Kidney (tissue), 14 donors: Measurements from ENCODE around the gene KRT79. TPM values are rescaled to one million over a fixed set of nuclear protein-coding genes. Genes with fewer than 3 reads are reported as not detected.

Experiments used
- DNase-seq, 5 donors: peaks; one replicate each; pipeline ENCODE4 v3.0.0-alpha.2; 2013 to 2020
- FAIRE-seq: peaks from 2 replicates; lab custom pipeline; 2012; peaks lifted over from hg19 to GRCh38; lab: Jason Lieb, UNC
- H3K27ac ChIP-seq, 2 donors: one replicate each; pipeline ENCODE4 v1.7.0; 2013; ENCODE audit warnings: low read depth in 2 of 2, low read length in 2 of 2, inconsistent platforms in 1 of 2
- H3K27me3 ChIP-seq: one replicate; pipeline ENCODE4 v1.7.1; 2013; ENCODE audit warnings: low read length, inconsistent platforms; ENCODE audit not compliant: control insufficient read depth, insufficient read depth
- H3K36me3 ChIP-seq, 3 donors: one replicate each; pipeline versions ENCODE4 v1.7.0 to v1.7.1; 2013; ENCODE audit warnings: low read length in 3 of 3, control low read depth in 1 of 3, inconsistent platforms in 1 of 3; ENCODE audit not compliant: insufficient read depth in 3 of 3, control insufficient read depth in 2 of 3
- H3K4me1 ChIP-seq, 3 donors: one replicate each; pipeline versions ENCODE4 v1.7.0 to v1.7.1; 2013; ENCODE audit warnings: low read length in 3 of 3, inconsistent platforms in 1 of 3, low read depth in 1 of 3; ENCODE audit not compliant: control insufficient read depth in 2 of 3, insufficient read depth in 2 of 3
- H3K4me3 ChIP-seq, 3 donors: one replicate each; pipeline versions ENCODE4 v1.7.0 to v1.8.1; 2013; ENCODE audit warnings: low read length in 3 of 3, control low read depth in 1 of 3, inconsistent platforms in 1 of 3
- H3K9ac ChIP-seq, 3 donors: one replicate each; pipeline versions ENCODE4 v1.7.0 to v1.7.1; 2013; ENCODE audit warnings: low read length in 3 of 3, control low read depth in 1 of 3, inconsistent platforms in 1 of 3
- H3K9me3 ChIP-seq, 3 donors: one replicate each; pipeline versions ENCODE4 v1.7.0 to v1.7.1; 2013; ENCODE audit warnings: low read length in 3 of 3, control low read depth in 1 of 3, inconsistent platforms in 1 of 3; ENCODE audit not compliant: control insufficient read depth in 2 of 3, insufficient read depth in 1 of 3
- intact Hi-C: fragments of 100-400 bp; cut with DNase I; formaldehyde crosslinking; loops from one replicate; pipeline ENCODE4 v1.11.1; 2022
- polyA plus RNA-seq: library from polyadenylated mRNA; stranded (reverse); fragments of 350-450 nt; fragmentation: Illumina TruSeq; extraction: RNeasy Lipid Tissue Mini Kit (QIAGEN cat#74804); gene quantifications from one replicate; pipeline ENCODE4 v1.2.3, GENCODE V29; 2014; ENCODE audit warnings: low read depth, low replicate concordance; ENCODE audit not compliant: insufficient read depth
- total RNA-seq: library from RNA; stranded (reverse); fragmentation: NEBNext Ultra II Directional; extraction: Animal tissue kit (Norgen Biotek cat#: 25700); gene quantifications from one replicate; pipeline ENCODE4 v1.2.1, GENCODE V29; 2021
- TF ChIP-seq, protein P1 (sequence below): IDR thresholded peaks from 3 replicates; pipeline ENCODE4 v1.5.1; 2012; ENCODE audit warnings: mild to moderate bottlenecking, moderate library complexity, borderline replicate concordance; ENCODE audit not compliant: insufficient read depth; ENCODE audit errors: extremely low read depth
- donor health status: control.
- donor health status: control.
- donor health status: control.
- donor health status: control.
- donor health status: control.
- donor health status: DM: yes; HTN: yes; CAD: no.
- donor health status: Normal renal cell carcinoma (clear cell type).

The KRT79 gene
- total and polyA plus RNA-seq, 2 donors from 2014 or later, result not detected

- FAIRE-seq (no peak), DNase-seq (no peak)
- H3K27me3 ChIP-seq, result peaks cover 2% of the 10 kb centered on the region
These were observed 54.2 kb downstream of the KRT79 start for GRCh38 chr12:52779914-52780313.

DNA sequence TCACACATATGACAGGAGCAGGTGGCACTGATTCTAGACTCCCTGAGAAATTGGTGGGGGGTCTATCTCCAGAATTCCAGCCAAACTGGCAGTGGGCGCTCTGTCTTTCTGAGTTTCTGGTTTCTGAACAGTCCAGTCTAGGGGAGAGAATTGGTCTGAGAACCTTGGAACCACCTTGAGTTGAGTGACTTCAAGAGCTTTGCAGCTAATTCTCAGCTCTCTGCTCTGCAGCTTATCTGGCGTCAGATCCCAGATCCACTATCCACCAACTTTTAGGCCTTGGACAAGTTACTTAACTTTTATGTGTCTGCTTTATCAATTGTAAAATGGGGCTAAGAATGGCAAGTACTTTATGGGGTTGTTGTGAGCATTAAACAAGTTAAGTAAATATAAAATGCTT is 55.3 kb downstream of the KRT79 start:
- TF ChIP-seq, protein P1, sequence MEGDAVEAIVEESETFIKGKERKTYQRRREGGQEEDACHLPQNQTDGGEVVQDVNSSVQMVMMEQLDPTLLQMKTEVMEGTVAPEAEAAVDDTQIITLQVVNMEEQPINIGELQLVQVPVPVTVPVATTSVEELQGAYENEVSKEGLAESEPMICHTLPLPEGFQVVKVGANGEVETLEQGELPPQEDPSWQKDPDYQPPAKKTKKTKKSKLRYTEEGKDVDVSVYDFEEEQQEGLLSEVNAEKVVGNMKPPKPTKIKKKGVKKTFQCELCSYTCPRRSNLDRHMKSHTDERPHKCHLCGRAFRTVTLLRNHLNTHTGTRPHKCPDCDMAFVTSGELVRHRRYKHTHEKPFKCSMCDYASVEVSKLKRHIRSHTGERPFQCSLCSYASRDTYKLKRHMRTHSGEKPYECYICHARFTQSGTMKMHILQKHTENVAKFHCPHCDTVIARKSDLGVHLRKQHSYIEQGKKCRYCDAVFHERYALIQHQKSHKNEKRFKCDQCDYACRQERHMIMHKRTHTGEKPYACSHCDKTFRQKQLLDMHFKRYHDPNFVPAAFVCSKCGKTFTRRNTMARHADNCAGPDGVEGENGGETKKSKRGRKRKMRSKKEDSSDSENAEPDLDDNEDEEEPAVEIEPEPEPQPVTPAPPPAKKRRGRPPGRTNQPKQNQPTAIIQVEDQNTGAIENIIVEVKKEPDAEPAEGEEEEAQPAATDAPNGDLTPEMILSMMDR, result no peak
- no peaks in the 10 kb centered on the region for H3K4me1 ChIP-seq
- H3K4me3 ChIP-seq, result no peak overlapping the region
- no peak overlapping the region for H3K9ac ChIP-seq
- intact Hi-C loops, result no loop called here
- H3K36me3 ChIP-seq, result no peaks in the 10 kb centered on the region
- H3K27me3 ChIP-seq, result peaks cover 2% of the 10 kb centered on the region
- DNase-seq, result no peak
- FAIRE-seq, result no peak
- no peak overlapping the region for H3K27ac ChIP-seq
- H3K9me3 ChIP-seq, result no peaks in the 10 kb centered on the region

More at GRCh38 chr12:52779914-52780313, 54.2 kb downstream of the KRT79 start:
- Histone ChIP-seq H3K27ac (no peak overlapping the region), H3K4me3 (no peak overlapping the region), H3K9ac (no peak overlapping the region), H3K36me3 (no peaks in the 10 kb centered on the region), H3K9me3 (no peaks in the 10 kb centered on the region), H3K4me1 (no peaks in the 10 kb centered on the region)
- TF ChIP-seq, protein P1, result no peak
- intact Hi-C loops, result no loop called here

GRCh38 chr12:52777566-52777965 is 56.5 kb downstream of the KRT79 start:
- no peaks in the 10 kb centered on the region for H3K9me3 ChIP-seq
- H3K4me3 ChIP-seq, result no peak overlapping the region
- intact Hi-C loops, result no loop called here
- no peak overlapping the region for H3K27ac ChIP-seq
- H3K9ac ChIP-seq, result no peak overlapping the region
- no peaks in the 10 kb centered on the region for H3K4me1 ChIP-seq
- peaks cover 2% of the 10 kb centered on the region for H3K27me3 ChIP-seq
- no peaks in the 10 kb centered on the region for H3K36me3 ChIP-seq
- no peak for FAIRE-seq
- TF ChIP-seq, protein P1, result no peak
- DNase-seq, result no peak

- TF ChIP-seq, protein P1, result no peak
- no peak within 1 kb of the TSS for H3K27ac ChIP-seq
- FAIRE-seq (no peak), DNase-seq (no peak)
- H3K4me3 ChIP-seq, result no peak within 1 kb of the TSS
- H3K27me3 ChIP-seq, result peaks cover 2% of the 10 kb centered on the region
- H3K9ac ChIP-seq, result no peak within 1 kb of the TSS
- no peaks in the 10 kb centered on the region for H3K4me1 ChIP-seq
- intact Hi-C loops, result no loop called here
- no peaks in the 10 kb centered on the region for H3K9me3 ChIP-seq
- no peaks in the 10 kb centered on the region for H3K36me3 ChIP-seq
These were observed 57.2 kb downstream of the KRT79 start, which contains the start of gene KRT76 for GRCh38 chr12:52776913-52777395. TSS of gene KRT76 (minus strand) at chr12:52777345. CDS start at chr12:52777291, 54 bp downstream.
